COLO829 (cell line): ENCODE results near the gene RPL10A.

Source experiments
- DNase-seq: peaks from one replicate; pipeline ENCODE4 v3.0.0; 2012; ENCODE audit warnings: low spot score

Gene RPL10A

GRCh38 chr6:35449287-35449881 is 18.8 kb upstream of the RPL10A start:
- peak; percentile 95 for DNase-seq

- DNase-seq = no peak
Measured at GRCh38 chr6:35451354-35452182, 16.6 kb upstream of the RPL10A start.

GRCh38 chr6:35452183-35453090 is 15.8 kb upstream of the RPL10A start, which contains the start of gene FANCE:
TSS of gene FANCE (plus strand) at chr6:35452338. CDS start at chr6:35452546, 208 bp downstream.
- peak; percentile 93 for DNase-seq

GRCh38 chr6:35453236-35453635 is 15.0 kb upstream of the RPL10A start:
- no peak for DNase-seq

GRCh38 chr6:35454391-35455110 is 13.7 kb upstream of the RPL10A start:
- DNase-seq = no peak

- no peak for DNase-seq
Measured at GRCh38 chr6:35457907-35458306, 10.3 kb upstream of the RPL10A start.

- DNase-seq = no peak
Measured at GRCh38 chr6:35461270-35461669, 6.9 kb upstream of the RPL10A start.

GRCh38 chr6:35463292-35463691 is 4.9 kb upstream of the RPL10A start:
- no peak for DNase-seq

- DNase-seq = no peak
Measured at GRCh38 chr6:35465646-35466045, 2.6 kb upstream of the RPL10A start.

- DNase-seq = no peak
Measured at GRCh38 chr6:35468980-35469750, 964 bp downstream of the RPL10A start.

GRCh38 chr6:35469751-35470662 is 1.8 kb downstream of the RPL10A start:
- DNase-seq = no peak

- no peak for DNase-seq
Measured at GRCh38 chr6:35470663-35471120, 2.5 kb downstream of the RPL10A start.

GRCh38 chr6:35471836-35472345 is 3.7 kb downstream of the RPL10A start:
- DNase-seq = no peak

GRCh38 chr6:35473075-35473849 is 5.1 kb downstream of the RPL10A start:
- no peak for DNase-seq

- no peak for DNase-seq
Measured at GRCh38 chr6:35473850-35474130, 5.6 kb downstream of the RPL10A start.

GRCh38 chr6:35474131-35474941 is 6.1 kb downstream of the RPL10A start:
- no peak for DNase-seq

- DNase-seq = no peak
Measured at GRCh38 chr6:35474942-35475570, 6.9 kb downstream of the RPL10A start.

- no peak for DNase-seq
Measured at GRCh38 chr6:35475573-35475972, 7.4 kb downstream of the RPL10A start.
